HEK293 (cell line): ENCODE results near the gene BCL7C.

Experiments
- CTCF ChIA-PET: fragments of 350-600 bp; formaldehyde crosslinking; extraction: SDS; loops from one replicate; lab custom pipeline; 2021; ENCODE audit warnings: antibody characterized with exemption; lab: Yijun Ruan, JAX
- POLR2A ChIA-PET: fragments of 300-600 bp; formaldehyde crosslinking; extraction: SDS; loops from one replicate; lab custom pipeline; 2020; ENCODE audit warnings: antibody characterized with exemption, inconsistent platforms; lab: Yijun Ruan, JAX
- H3K27ac ChIP-seq: fragments of 200-500 bp; sonication (Bioruptor generic); 2 replicates; pipeline ENCODE4 v1.5.1; 2014; ENCODE audit warnings: low read depth, low read length, control low read depth, inconsistent platforms; ENCODE audit errors: extremely low read depth
- H3K36me3 ChIP-seq, 2 experiments: fragments of 200-500 bp in 1 of 2; sonication (Bioruptor generic) in 1 of 2; 1 replicate in 1 of 2; 2 replicates in 1 of 2; pipeline ENCODE4 v1.5.1; 2014 to 2017; ENCODE audit warnings: inconsistent platforms in 2 of 2, low read length in 2 of 2; ENCODE audit not compliant: control insufficient read depth in 2 of 2, insufficient read depth in 1 of 2
- H3K4me1 ChIP-seq: fragments of 200-500 bp; sonication (Bioruptor generic); 2 replicates; pipeline ENCODE4 v1.5.1; 2014; ENCODE audit warnings: mild to moderate bottlenecking, low read length, inconsistent platforms; ENCODE audit not compliant: control insufficient read depth, insufficient read depth
- H3K4me3 ChIP-seq: 2 replicates; pipeline ENCODE4 v1.5.1; 2011; ENCODE audit warnings: low read depth, mild to moderate bottlenecking, control low read depth, low read length, moderate library complexity
- H3K9me3 ChIP-seq: fragments of 200-500 bp; sonication (Bioruptor generic); 2 replicates; pipeline ENCODE4 v1.5.1; 2014; ENCODE audit warnings: low read depth, low read length, inconsistent platforms; ENCODE audit not compliant: control insufficient read depth, insufficient read depth
- HOXA7 ChIP-seq: sonication (generic); formaldehyde crosslinking; IDR thresholded peaks from 2 replicates; pipeline ENCODE4 v1.8.1; 2022; ENCODE audit warnings: missing genetic modification reagents, borderline replicate concordance
- MYNN ChIP-seq: fragments of 450-650 bp; formaldehyde crosslinking; IDR thresholded peaks from 2 replicates; pipeline ENCODE4 v1.5.1; 2016; ENCODE audit warnings: missing biosample characterization, missing genetic modification characterization, borderline replicate concordance
- REPIN1 ChIP-seq: fragments of 450-650 bp; formaldehyde crosslinking; IDR thresholded peaks from 2 replicates; pipeline ENCODE4 v1.5.1; 2017; ENCODE audit warnings: missing biosample characterization, missing genetic modification characterization, low read depth
- SP2 ChIP-seq: fragments of 450-650 bp; formaldehyde crosslinking; IDR thresholded peaks from 2 replicates; pipeline ENCODE4 v1.5.1; 2016; ENCODE audit warnings: missing biosample characterization, missing genetic modification characterization
- ZBTB1 ChIP-seq: fragments of 450-650 bp; formaldehyde crosslinking; IDR thresholded peaks from 2 replicates; pipeline ENCODE4 v1.5.1; 2016; ENCODE audit warnings: missing biosample characterization, missing genetic modification characterization
- ZBTB10 ChIP-seq: fragments of 450-650 bp; formaldehyde crosslinking; IDR thresholded peaks from 2 replicates; pipeline ENCODE4 v1.5.1; 2016; ENCODE audit warnings: missing biosample characterization, missing genetic modification characterization
- ZBTB48 ChIP-seq: fragments of 450-650 bp; formaldehyde crosslinking; IDR thresholded peaks from 2 replicates; pipeline ENCODE4 v1.5.1; 2016; ENCODE audit warnings: missing biosample characterization, missing genetic modification characterization
- ZNF404 ChIP-seq: fragments of 450-650 bp; formaldehyde crosslinking; IDR thresholded peaks from 2 replicates; pipeline ENCODE4 v1.5.1; 2017; ENCODE audit warnings: missing biosample characterization, missing genetic modification characterization
- ZNF473 ChIP-seq: fragments of 450-650 bp; formaldehyde crosslinking; IDR thresholded peaks from 2 replicates; pipeline ENCODE4 v1.5.1; 2017; ENCODE audit warnings: missing biosample characterization, missing genetic modification characterization
- ZNF549 ChIP-seq: fragments of 450-650 bp; IDR thresholded peaks from 2 replicates; pipeline ENCODE4 v1.5.1; 2018; ENCODE audit warnings: missing biosample characterization, missing genetic modification characterization, mild to moderate bottlenecking, inconsistent platforms, moderate library complexity
- ZNF585B ChIP-seq: fragments of 450-650 bp; formaldehyde crosslinking; IDR thresholded peaks from 2 replicates; pipeline ENCODE4 v1.5.1; 2016; ENCODE audit warnings: missing biosample characterization, missing genetic modification characterization
- TF ChIP-seq, protein P1 (sequence below): fragments of 450-650 bp; formaldehyde crosslinking; IDR thresholded peaks from 2 replicates; pipeline ENCODE4 v1.5.1; 2017; ENCODE audit warnings: missing biosample characterization, mild to moderate bottlenecking, missing genetic modification characterization, moderate library complexity
- TF ChIP-seq, protein P2 (sequence below): fragments of 450-650 bp; formaldehyde crosslinking; IDR thresholded peaks from 2 replicates; pipeline ENCODE4 v1.5.1; 2016; ENCODE audit warnings: missing biosample characterization, missing genetic modification characterization
- TF ChIP-seq, protein P3 (sequence below): fragments of 450-650 bp; formaldehyde crosslinking; IDR thresholded peaks from 2 replicates; pipeline ENCODE4 v1.5.1; 2016; ENCODE audit warnings: missing biosample characterization, missing genetic modification characterization
- TF ChIP-seq, protein P4 (sequence below): fragments of 450-650 bp; formaldehyde crosslinking; IDR thresholded peaks from 2 replicates; pipeline ENCODE4 v1.5.1; 2016; ENCODE audit warnings: missing biosample characterization, missing genetic modification characterization, borderline replicate concordance

Gene BCL7C

GRCh38 chr16:30843501-30843900 is 50.4 kb downstream of the BCL7C start (continued):
- TF ChIP-seq, protein P1, sequence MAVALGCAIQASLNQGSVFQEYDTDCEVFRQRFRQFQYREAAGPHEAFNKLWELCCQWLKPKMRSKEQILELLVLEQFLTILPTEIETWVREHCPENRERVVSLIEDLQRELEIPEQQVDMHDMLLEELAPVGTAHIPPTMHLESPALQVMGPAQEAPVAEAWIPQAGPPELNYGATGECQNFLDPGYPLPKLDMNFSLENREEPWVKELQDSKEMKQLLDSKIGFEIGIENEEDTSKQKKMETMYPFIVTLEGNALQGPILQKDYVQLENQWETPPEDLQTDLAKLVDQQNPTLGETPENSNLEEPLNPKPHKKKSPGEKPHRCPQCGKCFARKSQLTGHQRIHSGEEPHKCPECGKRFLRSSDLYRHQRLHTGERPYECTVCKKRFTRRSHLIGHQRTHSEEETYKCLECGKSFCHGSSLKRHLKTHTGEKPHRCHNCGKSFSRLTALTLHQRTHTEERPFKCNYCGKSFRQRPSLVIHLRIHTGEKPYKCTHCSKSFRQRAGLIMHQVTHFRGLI (tag by site-specific recombination) = no peak
- TF ChIP-seq ZBTB1 (tag by site-specific recombination) (no peak), ZNF473 (tag by site-specific recombination) (no peak)

- H3K4me3 ChIP-seq = no peak overlapping the region
- ChIA-PET CTCF (interaction anchor here (0.6 to 5.0 kb wide), 12 partner anchors 23 to 149 kb away, joined by 3 to 66 read pairs (median 6); no protein-coding TSS in a partner anchor), POLR2A (no interaction called here)
- H3K36me3 ChIP-seq = no peaks in the 10 kb centered on the region
- no peaks in the 10 kb centered on the region for H3K4me1 ChIP-seq
- no peak for TF ChIP-seq MYNN (tag by site-specific recombination)
- TF ChIP-seq, protein P2, sequence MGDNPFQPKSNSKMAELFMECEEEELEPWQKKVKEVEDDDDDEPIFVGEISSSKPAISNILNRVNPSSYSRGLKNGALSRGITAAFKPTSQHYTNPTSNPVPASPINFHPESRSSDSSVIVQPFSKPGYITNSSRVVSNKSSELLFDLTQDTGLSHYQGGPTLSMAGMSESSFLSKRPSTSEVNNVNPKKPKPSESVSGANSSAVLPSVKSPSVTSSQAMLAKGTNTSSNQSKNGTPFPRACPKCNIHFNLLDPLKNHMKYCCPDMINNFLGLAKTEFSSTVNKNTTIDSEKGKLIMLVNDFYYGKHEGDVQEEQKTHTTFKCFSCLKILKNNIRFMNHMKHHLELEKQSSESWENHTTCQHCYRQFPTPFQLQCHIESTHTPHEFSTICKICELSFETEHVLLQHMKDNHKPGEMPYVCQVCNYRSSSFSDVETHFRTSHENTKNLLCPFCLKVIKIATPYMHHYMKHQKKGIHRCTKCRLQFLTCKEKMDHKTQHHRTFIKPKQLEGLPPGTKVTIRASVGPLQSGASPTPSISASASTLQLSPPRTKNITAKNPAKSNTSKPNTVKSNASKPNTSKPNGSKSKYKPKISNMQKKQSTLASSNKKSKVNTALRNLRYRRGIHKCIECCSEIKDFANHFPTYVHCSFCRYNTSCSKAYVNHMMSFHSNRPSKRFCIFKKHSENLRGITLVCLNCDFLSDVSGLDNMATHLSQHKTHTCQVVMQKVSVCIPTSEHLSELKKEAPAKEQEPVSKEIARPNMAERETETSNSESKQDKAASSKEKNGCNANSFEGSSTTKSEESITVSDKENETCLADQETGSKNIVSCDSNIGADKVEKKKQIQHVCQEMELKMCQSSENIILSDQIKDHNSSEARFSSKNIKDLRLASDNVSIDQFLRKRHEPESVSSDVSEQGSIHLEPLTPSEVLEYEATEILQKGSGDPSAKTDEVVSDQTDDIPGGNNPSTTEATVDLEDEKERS (tag by site-specific recombination) = no peak
- no peak for TF ChIP-seq ZBTB48
- TF ChIP-seq, protein P3, sequence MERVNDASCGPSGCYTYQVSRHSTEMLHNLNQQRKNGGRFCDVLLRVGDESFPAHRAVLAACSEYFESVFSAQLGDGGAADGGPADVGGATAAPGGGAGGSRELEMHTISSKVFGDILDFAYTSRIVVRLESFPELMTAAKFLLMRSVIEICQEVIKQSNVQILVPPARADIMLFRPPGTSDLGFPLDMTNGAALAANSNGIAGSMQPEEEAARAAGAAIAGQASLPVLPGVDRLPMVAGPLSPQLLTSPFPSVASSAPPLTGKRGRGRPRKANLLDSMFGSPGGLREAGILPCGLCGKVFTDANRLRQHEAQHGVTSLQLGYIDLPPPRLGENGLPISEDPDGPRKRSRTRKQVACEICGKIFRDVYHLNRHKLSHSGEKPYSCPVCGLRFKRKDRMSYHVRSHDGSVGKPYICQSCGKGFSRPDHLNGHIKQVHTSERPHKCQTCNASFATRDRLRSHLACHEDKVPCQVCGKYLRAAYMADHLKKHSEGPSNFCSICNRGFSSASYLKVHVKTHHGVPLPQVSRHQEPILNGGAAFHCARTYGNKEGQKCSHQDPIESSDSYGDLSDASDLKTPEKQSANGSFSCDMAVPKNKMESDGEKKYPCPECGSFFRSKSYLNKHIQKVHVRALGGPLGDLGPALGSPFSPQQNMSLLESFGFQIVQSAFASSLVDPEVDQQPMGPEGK = no peak
- TF ChIP-seq, protein P4, sequence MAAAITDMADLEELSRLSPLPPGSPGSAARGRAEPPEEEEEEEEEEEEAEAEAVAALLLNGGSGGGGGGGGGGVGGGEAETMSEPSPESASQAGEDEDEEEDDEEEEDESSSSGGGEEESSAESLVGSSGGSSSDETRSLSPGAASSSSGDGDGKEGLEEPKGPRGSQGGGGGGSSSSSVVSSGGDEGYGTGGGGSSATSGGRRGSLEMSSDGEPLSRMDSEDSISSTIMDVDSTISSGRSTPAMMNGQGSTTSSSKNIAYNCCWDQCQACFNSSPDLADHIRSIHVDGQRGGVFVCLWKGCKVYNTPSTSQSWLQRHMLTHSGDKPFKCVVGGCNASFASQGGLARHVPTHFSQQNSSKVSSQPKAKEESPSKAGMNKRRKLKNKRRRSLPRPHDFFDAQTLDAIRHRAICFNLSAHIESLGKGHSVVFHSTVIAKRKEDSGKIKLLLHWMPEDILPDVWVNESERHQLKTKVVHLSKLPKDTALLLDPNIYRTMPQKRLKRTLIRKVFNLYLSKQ (tag by site-specific recombination) = no peak
- no peak for TF ChIP-seq ZNF549 (tag by site-specific recombination)
- TF ChIP-seq SP2 (tag by site-specific recombination) = no peak
- no peak for TF ChIP-seq HOXA7 (CRISPR knock-in tag)
- TF ChIP-seq ZNF404 (tag by site-specific recombination) = no peak
- TF ChIP-seq ZBTB10 (tag by site-specific recombination) = no peak
- no peak for TF ChIP-seq REPIN1 (tag by site-specific recombination)
- no peak for TF ChIP-seq ZNF585B (tag by site-specific recombination)
- TF ChIP-seq, all 188 proteins: peak for 0
- Histone ChIP-seq H3K27ac (no peak overlapping the region), H3K9me3 (no peaks in the 10 kb centered on the region)
Observed at GRCh38 chr16:30842971-30843370, 50.9 kb downstream of the BCL7C start.
